ENCODE measurements around the gene ALPG.
A peak's percentile ranks its signal among the peaks of the same experiment; 100 is the strongest.
"Not testable (repeated sequence)": the region's sequence is repeated elsewhere in the genome, so short reads cannot be mapped to it uniquely, and the experiment has no call there.

ALPG gene

GRCh38 chr2:232420463-232421188 lies 14.0 kb downstream of the ALPG start:
- DNase-seq: peak; percentile 9

- DNase-seq: no peak
Measured at GRCh38 chr2:232421189-232421785, 14.6 kb downstream of the ALPG start.

- no peak for DNase-seq
Measured at GRCh38 chr2:232422051-232422450, 15.4 kb downstream of the ALPG start.

GRCh38 chr2:232422996-232423395 lies 16.4 kb downstream of the ALPG start:
- DNase-seq: not testable (repeated sequence)

- DNase-seq: not testable (repeated sequence)
Measured at GRCh38 chr2:232423407-232423806, 16.8 kb downstream of the ALPG start.

- DNase-seq: no peak
Measured at GRCh38 chr2:232431705-232432590, 25.3 kb downstream of the ALPG start.

GRCh38 chr2:232432598-232433184 lies 26.0 kb downstream of the ALPG start:
- DNase-seq: no peak

GRCh38 chr2:232433622-232434021 lies 27.0 kb downstream of the ALPG start:
- DNase-seq: not testable (repeated sequence)

- DNase-seq: no peak
Measured at GRCh38 chr2:232434091-232434490, 27.4 kb downstream of the ALPG start.

GRCh38 chr2:232434563-232435374 lies 28.1 kb downstream of the ALPG start:
- DNase-seq: no peak

- no peak for DNase-seq
Measured at GRCh38 chr2:232435375-232435648, 28.7 kb downstream of the ALPG start.

- no peak for DNase-seq
Measured at GRCh38 chr2:232435805-232436204, 29.2 kb downstream of the ALPG start.

GRCh38 chr2:232436381-232437194 lies 29.9 kb downstream of the ALPG start:
- DNase-seq: no peak

GRCh38 chr2:232437195-232437571 lies 30.5 kb downstream of the ALPG start:
- no peak for DNase-seq

GRCh38 chr2:232438091-232438490 lies 31.4 kb downstream of the ALPG start:
- DNase-seq: no peak

- peak; percentile 21 for DNase-seq
Measured at GRCh38 chr2:232438951-232439757, 32.5 kb downstream of the ALPG start.

GRCh38 chr2:232439758-232440135 lies 33.1 kb downstream of the ALPG start:
- DNase-seq: no peak

GRCh38 chr2:232440220-232441018 lies 33.8 kb downstream of the ALPG start:
- peak; percentile 74 for DNase-seq

- DNase-seq: no peak
Measured at GRCh38 chr2:232441147-232441651, 34.6 kb downstream of the ALPG start.

GRCh38 chr2:232441922-232442321 lies 35.3 kb downstream of the ALPG start:
- DNase-seq: not testable (repeated sequence)

Measured in activated effector memory CD4-positive, alpha-beta T cell treated with Interleukin-2 at 50 U/mL for 16 hours (primary cell).